Progenitor cell of endocrine pancreas (in vitro differentiated cells): ENCODE results near the gene CDK14. TPM values are rescaled to one million over a fixed set of nuclear protein-coding genes. Genes with fewer than 3 reads are reported as not detected.
A peak's percentile ranks its signal among the peaks of the same experiment; 100 is the strongest.
"Not testable (repeated sequence)": the region's sequence is repeated elsewhere in the genome, so short reads cannot be mapped to it uniquely, and the experiment has no call there.

Experiments used
- DNase-seq: peaks from one replicate; pipeline ENCODE4 v3.0.0; 2021; ENCODE audit warnings: low spot score; ENCODE audit not compliant: unreplicated experiment
- H3K27ac Mint-ChIP-seq: 2 replicates; pipeline ENCODE4 v1.8.0; 2021; ENCODE audit warnings: mild to moderate bottlenecking, moderate library complexity, mixed read lengths
- H3K27me3 Mint-ChIP-seq: 2 replicates; pipeline ENCODE4 v1.8.0; 2021; ENCODE audit warnings: mixed read lengths
- H3K36me3 Mint-ChIP-seq: 2 replicates; pipeline ENCODE4 v1.8.0; 2022; ENCODE audit warnings: mixed read lengths; ENCODE audit not compliant: insufficient read depth
- H3K4me1 Mint-ChIP-seq: 2 replicates; pipeline ENCODE4 v1.8.0; 2021; ENCODE audit warnings: low read depth, mixed read lengths
- H3K4me3 Mint-ChIP-seq: 2 replicates; pipeline ENCODE4 v1.8.0; 2021; ENCODE audit warnings: low read depth, mild to moderate bottlenecking, moderate library complexity, mixed read lengths
- H3K9me3 Mint-ChIP-seq: 2 replicates; pipeline ENCODE4 v1.8.0; 2021; ENCODE audit warnings: low read depth, mixed read lengths
- total RNA-seq: library from RNA; stranded (reverse); gene quantifications from 2 replicates; pipeline ENCODE4 v1.2.1, GENCODE V29; 2021
- TF ChIP-seq, protein P1 (sequence below): fragments of 200-600 bp; sonication (generic); IDR thresholded peaks from one replicate; pipeline ENCODE4 v1.5.0; 2021; ENCODE audit warnings: antibody characterized with exemption, mild to moderate bottlenecking; ENCODE audit not compliant: unreplicated experiment

The CDK14 gene
- total RNA-seq, 1 donor from 2014 or later: 117 TPM

DNA sequence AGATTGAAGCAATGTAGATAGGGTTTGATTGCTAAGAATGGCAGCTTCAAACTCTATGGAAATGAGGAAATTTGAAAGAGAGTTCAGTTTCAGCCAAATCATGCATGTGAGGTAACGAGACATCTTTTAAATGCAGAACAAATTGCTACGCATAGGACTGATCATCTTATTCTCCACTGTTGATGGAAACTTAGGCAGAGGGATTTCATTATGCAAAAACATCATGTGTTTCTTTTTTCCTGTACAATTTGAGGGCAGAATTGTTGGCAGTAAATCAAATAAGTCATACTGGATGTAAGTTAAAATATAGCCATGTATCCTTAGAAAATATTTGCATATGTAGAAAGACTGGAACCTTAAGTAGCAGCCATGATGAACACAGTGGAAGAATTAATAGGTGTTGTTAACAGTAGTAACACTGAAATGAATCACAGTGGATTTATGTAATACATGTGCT, 327.4 kb downstream of the CDK14 start:
- TF ChIP-seq, protein P1, sequence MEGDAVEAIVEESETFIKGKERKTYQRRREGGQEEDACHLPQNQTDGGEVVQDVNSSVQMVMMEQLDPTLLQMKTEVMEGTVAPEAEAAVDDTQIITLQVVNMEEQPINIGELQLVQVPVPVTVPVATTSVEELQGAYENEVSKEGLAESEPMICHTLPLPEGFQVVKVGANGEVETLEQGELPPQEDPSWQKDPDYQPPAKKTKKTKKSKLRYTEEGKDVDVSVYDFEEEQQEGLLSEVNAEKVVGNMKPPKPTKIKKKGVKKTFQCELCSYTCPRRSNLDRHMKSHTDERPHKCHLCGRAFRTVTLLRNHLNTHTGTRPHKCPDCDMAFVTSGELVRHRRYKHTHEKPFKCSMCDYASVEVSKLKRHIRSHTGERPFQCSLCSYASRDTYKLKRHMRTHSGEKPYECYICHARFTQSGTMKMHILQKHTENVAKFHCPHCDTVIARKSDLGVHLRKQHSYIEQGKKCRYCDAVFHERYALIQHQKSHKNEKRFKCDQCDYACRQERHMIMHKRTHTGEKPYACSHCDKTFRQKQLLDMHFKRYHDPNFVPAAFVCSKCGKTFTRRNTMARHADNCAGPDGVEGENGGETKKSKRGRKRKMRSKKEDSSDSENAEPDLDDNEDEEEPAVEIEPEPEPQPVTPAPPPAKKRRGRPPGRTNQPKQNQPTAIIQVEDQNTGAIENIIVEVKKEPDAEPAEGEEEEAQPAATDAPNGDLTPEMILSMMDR: no peak
- Mint-ChIP-seq H3K4me3 (no peak overlapping the region), H3K4me1 (no peaks in the 10 kb centered on the region), H3K36me3 (peaks cover 11% of the 10 kb centered on the region), H3K27me3 (no peaks in the 10 kb centered on the region), H3K27ac (no peak overlapping the region), H3K9me3 (peaks cover 4% of the 10 kb centered on the region)
- DNase-seq: no peak

DNA sequence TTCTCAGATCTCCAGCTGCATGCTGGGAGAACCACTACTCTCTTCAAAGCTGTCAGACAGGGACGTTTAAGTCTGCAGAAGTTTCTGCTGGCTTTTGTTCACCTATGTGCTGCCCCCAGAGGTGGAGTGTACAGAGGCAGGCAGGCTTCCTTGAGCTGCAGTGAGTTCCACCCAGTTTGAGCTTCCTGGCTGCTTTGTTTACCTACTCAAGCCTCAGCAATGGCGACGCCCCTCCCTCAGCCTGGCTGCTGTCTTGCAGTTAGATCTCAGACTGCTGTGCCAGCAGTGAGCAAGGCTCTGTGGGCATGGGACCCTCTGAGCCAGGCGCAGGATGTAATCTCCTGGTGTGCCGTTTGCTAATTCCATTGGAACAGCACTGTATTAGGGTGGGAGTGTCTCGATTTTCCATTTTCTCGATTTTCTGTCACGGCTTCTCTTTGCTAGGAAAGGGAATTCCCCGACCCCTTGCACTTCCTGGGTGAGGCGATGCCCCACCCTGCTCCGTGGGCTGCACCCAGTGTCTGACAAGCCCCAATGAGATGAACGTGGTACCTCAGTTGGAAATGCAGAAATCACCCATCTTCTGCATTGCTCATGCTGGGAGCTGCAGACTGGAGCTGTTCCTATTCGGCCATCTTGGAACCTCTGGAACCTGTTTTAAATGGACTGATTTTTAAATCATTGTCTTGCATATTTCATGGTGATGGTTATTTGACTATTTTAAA, 332.7 kb downstream of the CDK14 start:
- peak; percentile 14 for DNase-seq
- H3K27me3 Mint-ChIP-seq, H3K9me3 Mint-ChIP-seq, H3K4me1 Mint-ChIP-seq, H3K4me3 Mint-ChIP-seq, H3K27ac Mint-ChIP-seq: not testable (repeated sequence)
- TF ChIP-seq, protein P1: peak; percentile 32
- H3K36me3 Mint-ChIP-seq: peaks cover 15% of the 10 kb centered on the region

- no peak for DNase-seq
- TF ChIP-seq, protein P1: no peak
- Mint-ChIP-seq H3K4me1 (peaks cover 7% of the 10 kb centered on the region), H3K27ac (peak overlapping the region; percentile 20), H3K4me3 (no peak overlapping the region), H3K36me3 (peaks cover 15% of the 10 kb centered on the region), H3K27me3 (no peaks in the 10 kb centered on the region), H3K9me3 (peaks cover 4% of the 10 kb centered on the region)
Measured at GRCh38 chr7:90931986-90932916, 336.1 kb downstream of the CDK14 start.

DNA sequence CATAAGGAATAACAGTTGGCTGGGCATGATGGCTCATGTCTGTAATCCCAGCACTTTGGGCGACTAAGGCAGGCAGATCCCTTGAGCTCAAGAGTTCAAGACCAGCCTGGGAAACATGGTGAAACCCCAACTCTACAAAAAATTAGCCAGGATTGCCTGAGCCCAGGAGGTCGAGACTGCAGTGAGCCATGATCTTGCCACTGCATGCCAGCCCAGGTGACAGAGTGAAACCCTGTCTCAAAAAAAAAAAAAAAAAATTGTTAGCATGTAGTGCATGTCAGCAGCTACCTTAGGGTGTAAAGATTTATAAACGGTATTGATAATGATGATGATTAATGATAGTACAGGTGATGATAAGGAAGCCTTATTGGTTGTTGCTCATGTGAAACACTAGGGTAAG, 336.9 kb downstream of the CDK14 start:
- H3K36me3 Mint-ChIP-seq: peaks cover 10% of the 10 kb centered on the region
- no peaks in the 10 kb centered on the region for H3K27me3 Mint-ChIP-seq
- H3K27ac Mint-ChIP-seq: no peak overlapping the region
- TF ChIP-seq, protein P1: no peak
- H3K4me3 Mint-ChIP-seq: no peak overlapping the region
- H3K9me3 Mint-ChIP-seq: no peaks in the 10 kb centered on the region
- peaks cover 7% of the 10 kb centered on the region for H3K4me1 Mint-ChIP-seq
- no peak for DNase-seq

DNA sequence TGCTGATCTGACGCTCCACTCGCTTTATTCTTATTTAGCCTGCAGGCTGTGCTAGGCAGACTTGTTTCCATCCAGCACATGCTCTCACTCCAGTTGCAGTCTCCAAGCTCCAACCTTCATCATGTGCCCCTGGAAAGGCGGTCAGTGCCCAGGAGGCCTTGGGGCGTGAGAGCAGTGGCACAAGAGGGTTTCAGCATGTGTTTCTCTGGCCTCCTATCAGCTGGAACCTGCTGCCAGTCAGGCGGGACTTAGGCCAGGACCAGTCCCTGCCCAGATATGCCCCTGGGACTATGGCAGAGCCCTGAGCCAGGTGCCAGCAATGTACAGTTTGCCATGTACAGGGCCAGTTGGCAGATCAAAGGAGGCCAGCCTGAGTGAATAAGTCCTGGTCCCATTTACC, 337.9 kb downstream of the CDK14 start:
- Mint-ChIP-seq H3K4me3 (no peak overlapping the region), H3K36me3 (peaks cover 5% of the 10 kb centered on the region), H3K9me3 (no peaks in the 10 kb centered on the region), H3K27me3 (no peaks in the 10 kb centered on the region), H3K4me1 (peaks cover 6% of the 10 kb centered on the region), H3K27ac (no peak overlapping the region)
- TF ChIP-seq, protein P1: no peak
- DNase-seq: no peak
